ENCODE data around the gene MORN4.

- no peak for TF ChIP-seq CTCF (IDR thresholded peaks at IDR 0.05)
- TF ChIP-seq POLR2A (IDR thresholded peaks at IDR 0.05): no peak
- TF ChIP-seq EP300 (IDR thresholded peaks at IDR 0.05): no peak
Observed at GRCh38 chr10:97589479-97589878, 43.8 kb downstream of the MORN4 start, which contains the start of gene C10orf62.

Data from tibial nerve (tissue), 4 donors.